ENCODE measurements around the gene EAPP.

DNA sequence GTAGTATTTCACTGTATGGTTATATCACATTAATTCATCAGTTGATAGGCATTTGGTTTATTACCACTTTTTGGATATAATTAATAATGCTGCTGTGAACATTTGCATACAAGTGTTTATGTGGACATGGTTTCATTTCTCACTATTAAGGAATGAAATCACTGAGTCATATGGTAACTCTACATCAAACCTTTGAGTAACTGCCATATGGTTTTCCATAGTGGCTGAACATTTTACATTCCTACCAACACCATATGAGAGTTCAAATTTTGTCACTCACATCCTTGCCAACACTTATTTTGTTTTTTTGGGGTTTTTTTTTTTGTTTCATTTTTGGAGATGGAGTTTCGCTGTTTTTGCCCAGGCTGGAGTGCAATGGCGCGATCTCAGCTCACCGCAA is 30.2 kb upstream of the EAPP start:
- TF ChIP-seq GATA2 (IDR thresholded peaks at IDR 0.05; ENCODE audit: low read depth, low read length) (no peak), GATA3 (IDR thresholded peaks at IDR 0.05; ENCODE audit: low read depth, low read length) (no peak)
